C1 segment of cervical spinal cord (tissue), 14 donors: Measurements from ENCODE around the gene WDR83.
"Not testable (repeated sequence)": the region's sequence is repeated elsewhere in the genome, so short reads cannot be mapped to it uniquely, and the experiment has no call there.

ENCODE experiments used
- DNase-seq, 14 donors: peaks; one replicate each; lab custom pipeline; 2025; lab: John Stamatoyannopoulos, UW

Gene WDR83

GRCh38 chr19:12681074-12681987, 14.7 kb downstream of the WDR83 start, which contains the start of gene DHPS:
TSS of gene DHPS (minus strand) at chr19:12681880. CDS start at chr19:12681766, 114 bp downstream.
- DNase-seq: peak; percentile 32 to 91 (median 80)

GRCh38 chr19:12685831-12686230, 19.2 kb downstream of the WDR83 start:
- no peak for DNase-seq

DNA sequence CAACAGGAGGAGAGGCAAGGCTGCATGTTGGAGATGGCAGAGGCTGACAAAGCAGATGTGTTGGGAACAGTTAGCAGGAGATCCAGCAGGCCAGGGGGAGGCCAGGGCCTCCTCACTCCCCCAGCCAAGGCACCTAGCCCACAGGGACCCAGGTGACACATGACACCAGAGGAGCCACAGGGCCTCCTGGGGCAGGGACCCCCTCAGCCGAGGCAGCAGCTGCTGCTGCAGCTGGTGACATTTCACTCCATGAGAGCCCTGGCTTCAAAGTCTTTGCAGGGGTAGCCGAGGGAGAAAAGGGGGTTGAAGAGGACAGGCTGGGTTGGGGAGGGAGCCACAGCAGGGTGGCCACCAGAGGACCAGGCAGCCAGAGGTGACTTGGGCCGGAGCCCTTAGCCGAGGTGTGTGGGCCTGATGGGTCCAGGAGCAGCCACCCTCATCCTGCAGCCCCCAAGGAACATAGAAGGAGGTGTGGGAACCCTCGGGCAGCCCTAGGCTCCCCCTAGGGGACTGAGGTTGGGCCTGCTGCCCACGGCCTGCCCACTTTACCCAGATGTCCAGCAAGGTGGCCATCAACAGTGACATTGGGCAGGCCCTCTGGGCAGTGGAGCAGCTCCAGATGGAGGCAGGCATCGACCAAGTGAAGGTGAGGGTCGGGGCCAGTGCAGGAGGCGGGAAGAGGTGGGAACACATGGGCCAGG, 21.0 kb downstream of the WDR83 start, which contains the start of gene GNG14:
Gene GNG14 (plus strand): TSS at position 503 of the 701 bp plus-strand sequence. CDS start 51 bp downstream, at position 554.
- no peak for DNase-seq

DNA sequence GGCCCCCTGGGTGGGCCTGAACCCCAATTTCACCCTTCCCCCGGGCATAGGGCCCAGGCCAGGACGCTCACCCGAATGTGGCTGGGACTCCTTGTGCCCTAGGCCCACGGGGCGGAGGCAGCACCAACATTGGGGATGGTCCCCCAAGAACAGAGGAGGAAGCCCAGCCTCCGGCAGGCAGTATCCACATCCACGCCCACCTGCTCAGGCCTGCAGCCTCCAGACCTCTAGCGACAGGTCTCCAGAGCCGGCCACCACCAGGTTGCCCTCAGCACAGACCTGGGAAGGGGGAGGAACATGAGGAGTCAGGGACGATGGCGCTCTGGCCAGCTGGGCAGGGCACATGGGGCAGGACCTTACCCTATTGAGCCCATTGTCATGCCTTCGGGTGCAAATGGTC, 22.4 kb downstream of the WDR83 start:
- no peak for DNase-seq

- no peak for DNase-seq
Observed at GRCh38 chr19:12689581-12690216, 23.1 kb downstream of the WDR83 start.

GRCh38 chr19:12692960-12693359, 26.4 kb downstream of the WDR83 start:
- DNase-seq: no peak

GRCh38 chr19:12694641-12695040, 28.0 kb downstream of the WDR83 start:
- no peak for DNase-seq

DNA sequence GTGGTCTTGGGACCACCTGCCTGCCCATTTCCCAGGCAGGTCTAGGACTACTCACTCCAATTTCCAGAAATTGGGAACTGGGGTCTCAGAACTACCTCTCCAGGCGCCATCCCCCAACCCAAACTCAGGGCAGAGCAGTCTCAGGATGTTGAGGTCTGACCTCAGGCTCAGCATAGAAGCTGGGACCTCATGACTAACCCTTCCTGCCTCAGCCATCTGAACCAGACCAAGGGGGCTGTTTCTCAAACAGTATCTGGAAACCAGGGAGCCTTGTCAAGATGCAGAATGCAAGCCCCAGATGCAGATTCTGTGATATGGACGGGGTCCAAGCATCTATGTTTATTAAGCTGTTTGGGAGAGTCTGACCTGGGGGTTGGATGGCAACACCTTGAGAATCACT, 28.5 kb downstream of the WDR83 start:
- no peak for DNase-seq

DNA sequence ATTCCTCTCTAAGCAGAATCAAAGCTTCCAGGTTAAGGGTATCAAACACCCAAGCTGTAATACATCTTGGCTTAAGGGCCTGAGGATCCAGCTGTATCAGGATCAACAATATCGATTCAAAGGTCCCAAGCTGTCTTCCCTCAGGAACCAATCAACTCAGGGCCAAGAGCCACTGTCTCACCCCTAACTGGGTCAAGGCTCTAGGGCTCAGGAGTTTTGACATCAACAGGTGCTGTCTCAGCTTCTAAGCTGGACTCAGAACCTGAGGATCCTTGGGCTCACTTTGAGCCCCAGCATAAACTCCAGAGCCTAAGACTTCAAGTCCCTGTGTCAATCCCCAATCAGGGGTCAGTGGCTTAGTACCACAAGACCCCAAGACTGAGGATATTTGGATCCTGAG, 28.9 kb downstream of the WDR83 start:
- no peak for DNase-seq

- DNase-seq: no peak
Observed at GRCh38 chr19:12695997-12696365, 29.4 kb downstream of the WDR83 start.

GRCh38 chr19:12696366-12697335, 30.0 kb downstream of the WDR83 start, which contains the start of gene FBXW9:
TSS of gene FBXW9 (minus strand) at chr19:12696631. CDS start at chr19:12696581, 50 bp downstream.
- DNase-seq: peak; percentile 46 to 95 (median 89)

GRCh38 chr19:12697425-12697824, 30.8 kb downstream of the WDR83 start:
- DNase-seq: not testable (repeated sequence)

- no peak for DNase-seq
Observed at GRCh38 chr19:12698138-12698537, 31.5 kb downstream of the WDR83 start.

- DNase-seq: no peak
Observed at GRCh38 chr19:12701596-12702282, 35.1 kb downstream of the WDR83 start.

GRCh38 chr19:12703046-12703445, 36.4 kb downstream of the WDR83 start:
- no peak for DNase-seq

- no peak for DNase-seq
Observed at GRCh38 chr19:12705169-12705568, 38.6 kb downstream of the WDR83 start.

- no peak for DNase-seq
Observed at GRCh38 chr19:12705654-12706331, 39.2 kb downstream of the WDR83 start.

DNA sequence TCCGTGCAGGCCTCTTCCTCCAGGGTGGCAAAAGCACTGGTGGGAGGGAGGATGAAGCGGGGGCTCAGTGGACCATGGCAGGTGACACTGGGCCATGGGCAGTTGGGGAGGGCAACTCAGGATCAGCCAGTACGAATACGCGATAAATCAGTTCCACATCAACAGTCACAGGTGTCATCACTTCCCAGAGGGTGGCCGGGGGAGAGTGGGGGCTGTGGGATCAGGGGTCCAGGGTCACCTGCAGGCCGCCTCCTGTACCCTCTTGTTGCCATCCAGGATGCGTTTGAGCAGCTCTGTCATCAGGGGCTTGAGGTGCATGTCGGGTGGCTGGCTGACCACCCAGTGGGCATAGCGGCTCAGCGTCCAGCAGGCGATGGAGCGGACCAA, 39.7 kb downstream of the WDR83 start:
- DNase-seq: no peak

DNA sequence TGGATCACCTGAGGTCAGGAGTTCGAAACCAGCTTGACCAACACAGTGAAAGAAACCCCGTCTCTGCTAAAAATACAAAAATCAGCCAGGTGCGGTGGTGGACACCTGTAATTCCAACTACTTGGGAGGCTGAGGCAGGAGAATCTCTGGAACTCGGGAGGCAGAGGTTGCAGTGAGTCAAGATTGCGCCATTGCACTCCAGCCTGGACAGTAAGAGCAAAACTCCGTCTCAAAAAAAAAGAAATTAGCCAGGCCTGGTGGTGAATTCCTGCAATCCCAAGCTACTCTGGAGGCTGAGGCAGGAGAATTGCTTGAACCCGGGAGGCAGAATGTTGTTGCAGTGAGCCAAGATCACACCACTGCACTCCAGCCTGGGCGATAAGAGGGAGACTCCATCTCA, 42.0 kb downstream of the WDR83 start:
- DNase-seq: no peak

DNA sequence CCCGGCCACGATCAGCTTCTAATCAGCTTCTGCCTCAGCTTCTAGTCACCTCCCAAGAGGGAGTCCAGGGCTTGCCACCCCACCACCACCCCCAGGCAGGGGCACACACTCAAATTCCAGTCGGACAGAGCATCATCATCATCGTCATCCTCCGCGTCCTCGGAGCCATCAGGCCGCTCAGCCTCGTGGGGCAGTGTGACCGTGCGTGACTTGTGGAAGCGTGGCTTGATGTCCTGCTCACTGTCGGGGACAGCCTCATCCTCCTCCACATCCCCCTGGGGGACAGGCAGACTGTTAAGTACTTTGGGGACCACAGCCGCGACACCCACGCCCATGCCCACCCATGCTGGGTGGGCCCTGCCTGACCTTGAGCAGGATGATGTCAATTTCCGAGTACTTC, 44.6 kb downstream of the WDR83 start:
- DNase-seq: no peak
